ENCODE data around the gene RFTN1.
A peak's percentile ranks its signal among the peaks of the same experiment; 100 is the strongest.

RFTN1 gene

DNA sequence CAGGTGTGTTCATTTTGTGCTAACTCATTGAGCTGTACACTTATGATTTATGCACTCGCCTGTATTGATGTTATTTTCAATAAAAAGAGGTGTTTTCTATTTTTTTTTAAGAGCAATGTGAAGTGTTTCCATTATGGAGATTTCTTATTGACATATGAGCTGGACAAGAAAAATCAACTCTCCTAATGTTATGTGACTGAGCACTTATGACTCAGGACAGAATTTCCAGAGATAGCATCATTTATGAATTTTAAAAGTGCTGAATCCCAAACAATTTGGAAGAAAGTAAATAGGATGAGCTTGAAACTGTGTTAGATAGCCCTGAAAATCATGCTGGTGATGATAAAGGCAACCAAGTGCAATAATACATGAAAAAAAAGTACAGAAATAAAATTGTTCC lies 118.9 kb downstream of the RFTN1 start:
- H3K27ac ChIP-seq (ENCODE audit: low read depth, low read length), result peak overlapping the region; percentile 9
- H3F3A ChIP-seq (ENCODE audit: control insufficient read depth, insufficient read depth), result peaks cover 28% of the 10 kb centered on the region
- no peak overlapping the region for H3K4me3 ChIP-seq (ENCODE audit: low read length)
- no peak overlapping the region for H3K4me2 ChIP-seq (ENCODE audit: low read length)
- peaks cover 93% of the 10 kb centered on the region for H3K36me3 ChIP-seq (ENCODE audit: control insufficient read depth, low read length)
- no peaks in the 10 kb centered on the region for H3K27me3 ChIP-seq (ENCODE audit: control insufficient read depth, low read length)
- H4K20me1 ChIP-seq (ENCODE audit: control insufficient read depth, insufficient read depth, low read depth, low read length), result no peaks in the 10 kb centered on the region
- no peaks in the 10 kb centered on the region for H3K9me3 ChIP-seq (ENCODE audit: control insufficient read depth, insufficient read depth, low read length)
- H3K9me2 ChIP-seq (replicated peaks; ENCODE audit: control insufficient read depth, low read length), result no peaks in the 10 kb centered on the region
- peaks cover 77% of the 10 kb centered on the region for H3K4me1 ChIP-seq (ENCODE audit: control insufficient read depth, low read length)
- peaks cover 98% of the 10 kb centered on the region for H3K79me2 ChIP-seq (ENCODE audit: control insufficient read depth, low read length)
- TF ChIP-seq, protein P1, sequence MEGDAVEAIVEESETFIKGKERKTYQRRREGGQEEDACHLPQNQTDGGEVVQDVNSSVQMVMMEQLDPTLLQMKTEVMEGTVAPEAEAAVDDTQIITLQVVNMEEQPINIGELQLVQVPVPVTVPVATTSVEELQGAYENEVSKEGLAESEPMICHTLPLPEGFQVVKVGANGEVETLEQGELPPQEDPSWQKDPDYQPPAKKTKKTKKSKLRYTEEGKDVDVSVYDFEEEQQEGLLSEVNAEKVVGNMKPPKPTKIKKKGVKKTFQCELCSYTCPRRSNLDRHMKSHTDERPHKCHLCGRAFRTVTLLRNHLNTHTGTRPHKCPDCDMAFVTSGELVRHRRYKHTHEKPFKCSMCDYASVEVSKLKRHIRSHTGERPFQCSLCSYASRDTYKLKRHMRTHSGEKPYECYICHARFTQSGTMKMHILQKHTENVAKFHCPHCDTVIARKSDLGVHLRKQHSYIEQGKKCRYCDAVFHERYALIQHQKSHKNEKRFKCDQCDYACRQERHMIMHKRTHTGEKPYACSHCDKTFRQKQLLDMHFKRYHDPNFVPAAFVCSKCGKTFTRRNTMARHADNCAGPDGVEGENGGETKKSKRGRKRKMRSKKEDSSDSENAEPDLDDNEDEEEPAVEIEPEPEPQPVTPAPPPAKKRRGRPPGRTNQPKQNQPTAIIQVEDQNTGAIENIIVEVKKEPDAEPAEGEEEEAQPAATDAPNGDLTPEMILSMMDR (IDR thresholded peaks at IDR 0.05; ENCODE audit: low read depth, low read length, poor library complexity, severe bottlenecking), result no peak
- TF ChIP-seq EZH2phosphoT487 (IDR thresholded peaks at IDR 0.05; ENCODE audit: borderline replicate concordance, low read length), result no peak

DNA sequence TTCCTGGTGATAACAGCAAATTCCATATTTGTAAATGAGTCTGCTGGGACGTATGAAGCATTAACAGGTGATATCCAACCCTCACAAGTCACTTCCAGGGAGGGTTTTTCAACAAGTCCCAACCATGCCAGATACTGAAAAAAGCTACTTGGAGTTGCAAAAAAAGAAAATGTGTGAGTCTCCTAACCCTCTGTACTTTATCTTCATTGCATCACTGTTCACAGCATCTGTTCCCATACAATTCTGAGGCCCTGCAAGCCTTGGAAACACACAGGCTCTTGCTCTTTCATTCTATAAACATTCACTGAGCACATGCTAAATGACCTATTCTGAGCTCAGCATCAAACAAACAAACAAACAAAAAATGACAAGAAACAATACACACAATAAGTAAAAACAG lies 120.8 kb downstream of the RFTN1 start:
- no peak overlapping the region for H3K27ac ChIP-seq (ENCODE audit: low read depth, low read length)
- no peaks in the 10 kb centered on the region for H3K9me3 ChIP-seq (ENCODE audit: control insufficient read depth, insufficient read depth, low read length)
- no peaks in the 10 kb centered on the region for H3K27me3 ChIP-seq (ENCODE audit: control insufficient read depth, low read length)
- H4K20me1 ChIP-seq (ENCODE audit: control insufficient read depth, insufficient read depth, low read depth, low read length), result no peaks in the 10 kb centered on the region
- peaks cover 84% of the 10 kb centered on the region for H3K4me1 ChIP-seq (ENCODE audit: control insufficient read depth, low read length)
- no peak overlapping the region for H3K4me3 ChIP-seq (ENCODE audit: low read length)
- H3K4me2 ChIP-seq (ENCODE audit: low read length), result no peak overlapping the region
- no peaks in the 10 kb centered on the region for H3K9me2 ChIP-seq (replicated peaks; ENCODE audit: control insufficient read depth, low read length)
- H3F3A ChIP-seq (ENCODE audit: control insufficient read depth, insufficient read depth), result peaks cover 22% of the 10 kb centered on the region
- TF ChIP-seq EZH2phosphoT487 (IDR thresholded peaks at IDR 0.05; ENCODE audit: borderline replicate concordance, low read length), result no peak
- TF ChIP-seq, protein P1 (IDR thresholded peaks at IDR 0.05; ENCODE audit: low read depth, low read length, poor library complexity, severe bottlenecking), result no peak
- peaks cover 99% of the 10 kb centered on the region for H3K79me2 ChIP-seq (ENCODE audit: control insufficient read depth, low read length)
- H3K36me3 ChIP-seq (ENCODE audit: control insufficient read depth, low read length), result peaks cover 95% of the 10 kb centered on the region

DNA sequence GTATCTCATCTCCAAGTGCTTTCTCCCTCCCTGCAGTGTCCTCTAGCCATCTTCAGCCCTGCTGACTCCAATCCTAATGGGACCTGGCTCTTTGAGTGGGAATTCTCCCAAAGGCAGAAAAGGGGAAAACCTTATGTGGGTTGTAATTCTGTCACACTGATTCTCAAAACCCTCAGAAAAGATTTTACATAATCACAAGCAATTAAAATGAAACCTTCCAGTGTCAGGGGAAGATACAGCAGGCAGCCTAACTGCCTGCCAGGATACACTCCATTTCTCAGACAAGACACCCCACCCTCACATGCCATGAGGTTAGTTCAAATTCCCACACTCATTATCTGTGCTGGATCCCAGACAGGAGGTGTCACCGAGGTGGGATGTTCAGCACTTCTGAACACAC lies 121.4 kb downstream of the RFTN1 start:
- peaks cover 99% of the 10 kb centered on the region for H3K79me2 ChIP-seq (ENCODE audit: control insufficient read depth, low read length)
- no peak overlapping the region for H3K4me3 ChIP-seq (ENCODE audit: low read length)
- peaks cover 94% of the 10 kb centered on the region for H3K36me3 ChIP-seq (ENCODE audit: control insufficient read depth, low read length)
- no peaks in the 10 kb centered on the region; the same call in 1 of the 2 replicates for H4K20me1 ChIP-seq (ENCODE audit: control insufficient read depth, insufficient read depth, low read depth, low read length)
- no peaks in the 10 kb centered on the region for H3K27me3 ChIP-seq (ENCODE audit: control insufficient read depth, low read length)
- H3K4me1 ChIP-seq (ENCODE audit: control insufficient read depth, low read length), result peaks cover 90% of the 10 kb centered on the region
- TF ChIP-seq EZH2phosphoT487 (IDR thresholded peaks at IDR 0.05; ENCODE audit: borderline replicate concordance, low read length), result no peak
- TF ChIP-seq, protein P1 (IDR thresholded peaks at IDR 0.05; ENCODE audit: low read depth, low read length, poor library complexity, severe bottlenecking), result no peak
- peaks cover 19% of the 10 kb centered on the region for H3F3A ChIP-seq (ENCODE audit: control insufficient read depth, insufficient read depth)
- H3K9me2 ChIP-seq (replicated peaks; ENCODE audit: control insufficient read depth, low read length), result no peaks in the 10 kb centered on the region
- no peaks in the 10 kb centered on the region for H3K9me3 ChIP-seq (ENCODE audit: control insufficient read depth, insufficient read depth, low read length)
- H3K4me2 ChIP-seq (ENCODE audit: low read length), result no peak overlapping the region
- no peak overlapping the region for H3K27ac ChIP-seq (ENCODE audit: low read depth, low read length)

Data from DOHH2 (cell line).